Ovary (tissue), 9 donors: Measurements from ENCODE around the gene ABHD13. TPM values are rescaled to one million over a fixed set of nuclear protein-coding genes. Genes with fewer than 3 reads are reported as not detected.

Source experiments
- DNase-seq, 5 donors: peaks; one replicate each; pipeline ENCODE4 v3.0.0-alpha.2; 2019 to 2020
- H3K27ac ChIP-seq, 2 donors: fragments of 200-600 bp; one replicate each; pipeline versions ENCODE4 v1.5.1 to v1.8.0; 2019 to 2022
- H3K27me3 ChIP-seq: fragments of 200-600 bp; one replicate; pipeline ENCODE4 v1.8.0; 2022
- H3K36me3 ChIP-seq: fragments of 200-600 bp; sonication (generic); one replicate; pipeline ENCODE4 v1.5.1; 2019
- H3K4me1 ChIP-seq: one replicate; pipeline ENCODE4 v1.8.1; 2013; ENCODE audit warnings: mild to moderate bottlenecking, moderate library complexity; ENCODE audit not compliant: insufficient read depth
- H3K4me3 ChIP-seq: fragments of 200-600 bp; sonication (generic); one replicate; pipeline ENCODE4 v1.5.1; 2017
- H3K9me3 ChIP-seq, 2 donors: fragments of 200-600 bp in 1 of 2; sonication (generic) in 1 of 2; one replicate each; pipeline versions ENCODE4 v1.5.1 to v1.8.1; 2013 to 2019; ENCODE audit warnings: mild to moderate bottlenecking in 1 of 2, moderate library complexity in 1 of 2
- EP300 ChIP-seq: sonication (generic); formaldehyde crosslinking; IDR thresholded peaks from one replicate; pipeline ENCODE4 v1.6.1; 2017; ENCODE audit warnings: antibody characterized with exemption
- POLR2A ChIP-seq: fragments of 450-650 bp; IDR thresholded peaks from one replicate; pipeline ENCODE4 v1.6.1; 2017; ENCODE audit warnings: antibody characterized with exemption, mild to moderate bottlenecking, moderate library complexity
- WGBS, 3 donors: extraction: QIAGEN DNeasy Blood & Tissue Kit in 1 of 3; methylation state at CpG; one replicate each; pipeline versions ENCODE4 v1.1.5 to v1.1.7; 2013 to 2017; 5-methylcytosine and 5-hydroxymethylcytosine counted together
- intact Hi-C, 4 donors: fragments of 100-400 bp; cut with DNase I; formaldehyde crosslinking; loops; one replicate each; pipeline versions ENCODE4 v1.11.0 to v1.15.1; 2022 to 2023
- polyA plus RNA-seq, 2 donors: library from polyadenylated mRNA; stranded (reverse); fragments of 200-250 nt in 1 of 2; fragments of 350-450 nt in 1 of 2; fragmentation: Illumina TruSeq in 1 of 2; extraction: RNeasy Lipid Tissue Mini Kit (QIAGEN cat#74804) in 1 of 2; gene quantifications; one replicate each; pipeline ENCODE4 v1.2.3, GENCODE V29; 2013 to 2014
- total RNA-seq, 7 donors: library from RNA; depleted of rRNA in 2 of 7; stranded (reverse); fragments of >200 nt in 2 of 7; fragmentation: NEBNext Ultra II Directional in 3 of 7; extraction: Animal tissue kit (Norgen Biotek cat#: 25700) in 3 of 7; gene quantifications; one replicate each; pipeline versions ENCODE4 v1.1.0 to v1.2.4, GENCODE V29; 2016 to 2023
- TF ChIP-seq, protein P1 (sequence below), 3 donors: fragments of 450-650 bp in 2 of 3; fragments of 200-600 bp in 1 of 3; IDR thresholded peaks; one replicate each; pipeline versions ENCODE4 v1.5.1 to v1.8.0; 2016 to 2022; ENCODE audit warnings: antibody characterized with exemption in 3 of 3, mild to moderate bottlenecking in 1 of 3
- donor health status: DM: no; HTN: no; CAD: no; lungs with moderate emphysema.
- donor health status: DM: no; HTN: no; CAD: no.
- donor health status: Bipolar disorder and iron deficiency.
- donor health status: DM: yes; HTN: yes; CAD: no.
- donor health status: DM: no; HTN: no; CAD: no.
- donor health status: DM: yes; HTN: yes; CAD: no.

The ABHD13 gene
- total and polyA plus RNA-seq, 9 donors: 6.0 to 13.7 (median 9.1) TPM

- no peak for TF ChIP-seq POLR2A
- TF ChIP-seq EP300: no peak
- TF ChIP-seq, protein P1, sequence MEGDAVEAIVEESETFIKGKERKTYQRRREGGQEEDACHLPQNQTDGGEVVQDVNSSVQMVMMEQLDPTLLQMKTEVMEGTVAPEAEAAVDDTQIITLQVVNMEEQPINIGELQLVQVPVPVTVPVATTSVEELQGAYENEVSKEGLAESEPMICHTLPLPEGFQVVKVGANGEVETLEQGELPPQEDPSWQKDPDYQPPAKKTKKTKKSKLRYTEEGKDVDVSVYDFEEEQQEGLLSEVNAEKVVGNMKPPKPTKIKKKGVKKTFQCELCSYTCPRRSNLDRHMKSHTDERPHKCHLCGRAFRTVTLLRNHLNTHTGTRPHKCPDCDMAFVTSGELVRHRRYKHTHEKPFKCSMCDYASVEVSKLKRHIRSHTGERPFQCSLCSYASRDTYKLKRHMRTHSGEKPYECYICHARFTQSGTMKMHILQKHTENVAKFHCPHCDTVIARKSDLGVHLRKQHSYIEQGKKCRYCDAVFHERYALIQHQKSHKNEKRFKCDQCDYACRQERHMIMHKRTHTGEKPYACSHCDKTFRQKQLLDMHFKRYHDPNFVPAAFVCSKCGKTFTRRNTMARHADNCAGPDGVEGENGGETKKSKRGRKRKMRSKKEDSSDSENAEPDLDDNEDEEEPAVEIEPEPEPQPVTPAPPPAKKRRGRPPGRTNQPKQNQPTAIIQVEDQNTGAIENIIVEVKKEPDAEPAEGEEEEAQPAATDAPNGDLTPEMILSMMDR (IDR thresholded peaks at IDR 0.05): no peak
- no peaks in the 10 kb centered on the region for H3K9me3 ChIP-seq
- WGBS, 3 donors: 84 to 87% (median 86%) methylated on average over 5 of the region's 5 CpGs
- no peak overlapping the region for H3K27ac ChIP-seq
- no peak overlapping the region for H3K4me3 ChIP-seq
- DNase-seq: no peak
- intact Hi-C loops: no loop called here
- no peaks in the 10 kb centered on the region for H3K27me3 ChIP-seq
- H3K36me3 ChIP-seq: no peaks in the 10 kb centered on the region
- H3K4me1 ChIP-seq: peaks cover 4% of the 10 kb centered on the region
Observed at GRCh38 chr13:108273429-108274118, 55.4 kb downstream of the ABHD13 start.

DNA sequence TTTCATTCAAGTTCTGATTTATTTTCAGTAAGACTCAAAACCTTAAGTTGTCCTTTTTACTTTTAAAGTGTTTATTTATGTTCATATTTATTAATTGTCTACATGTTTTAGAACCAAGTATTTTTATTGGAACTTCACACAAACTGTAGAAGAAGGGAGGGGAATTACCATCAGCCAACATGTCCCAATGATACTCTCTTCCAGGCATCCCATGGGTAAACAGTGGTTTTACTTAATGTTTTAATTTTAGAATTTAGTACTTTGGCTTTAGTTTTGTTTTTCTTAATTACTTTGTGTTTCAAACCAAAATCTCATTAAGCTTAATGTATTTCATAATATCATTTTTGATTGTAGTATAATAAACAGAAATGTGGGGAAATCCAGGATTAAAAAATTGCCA, 56.5 kb downstream of the ABHD13 start:
- no peak for DNase-seq
- Histone ChIP-seq H3K4me1 (peaks cover 2% of the 10 kb centered on the region), H3K4me3 (no peak overlapping the region), H3K27me3 (no peaks in the 10 kb centered on the region), H3K9me3 (no peaks in the 10 kb centered on the region), H3K27ac (no peak overlapping the region), H3K36me3 (no peaks in the 10 kb centered on the region)
- intact Hi-C loops: no loop called here
- TF ChIP-seq, protein P1 (IDR thresholded peaks at IDR 0.05): no peak
- no peak for TF ChIP-seq EP300

GRCh38 chr13:108276060-108276459, 57.9 kb downstream of the ABHD13 start:
- 17 to 24% (median 21%) methylated on average over 6 of the region's 6 CpGs for WGBS, 3 donors
- H3K27ac ChIP-seq: no peak overlapping the region
- TF ChIP-seq EP300: no peak
- TF ChIP-seq, protein P1 (IDR thresholded peaks at IDR 0.05): no peak
- no peak for TF ChIP-seq POLR2A
- no peaks in the 10 kb centered on the region for H3K27me3 ChIP-seq
- peaks cover 2% of the 10 kb centered on the region for H3K4me1 ChIP-seq
- intact Hi-C loops: no loop called here
- H3K4me3 ChIP-seq: no peak overlapping the region
- peak; percentile 12 to 61 (median 33) for DNase-seq
- no peaks in the 10 kb centered on the region for H3K36me3 ChIP-seq
- H3K9me3 ChIP-seq: no peaks in the 10 kb centered on the region

GRCh38 chr13:108278466-108278865, 60.3 kb downstream of the ABHD13 start:
- intact Hi-C loops: no loop called here
- no peak overlapping the region for H3K27ac ChIP-seq
- H3K4me1 ChIP-seq: peaks cover 2% of the 10 kb centered on the region
- H3K27me3 ChIP-seq: no peaks in the 10 kb centered on the region
- no peak overlapping the region for H3K4me3 ChIP-seq
- H3K36me3 ChIP-seq: no peaks in the 10 kb centered on the region
- DNase-seq: no peak
- no peaks in the 10 kb centered on the region for H3K9me3 ChIP-seq
- TF ChIP-seq EP300 (no peak), POLR2A (no peak)
- TF ChIP-seq, protein P1 (IDR thresholded peaks at IDR 0.05): no peak
- 94 to 98% (median 97%) methylated on average over 1 of the region's 1 CpG for WGBS, 3 donors
